Gastroesophageal sphincter (tissue), 3 donors: ENCODE data around the gene PROZ.
"Not testable (repeated sequence)": the region's sequence is repeated elsewhere in the genome, so short reads cannot be mapped to it uniquely, and the experiment has no call there.

ENCODE experiments used
- CTCF ChIP-seq, 4 experiments: fragments of 200-600 bp in 2 of 4; fragments of 450-650 bp in 2 of 4; sonication (generic) in 1 of 4; IDR thresholded peaks; one replicate each; pipeline ENCODE4 v1.5.1; 2017 to 2019; ENCODE audit warnings: antibody characterized with exemption in 4 of 4, mild to moderate bottlenecking in 2 of 4, moderate library complexity in 2 of 4
- POLR2A ChIP-seq, 2 donors: fragments of 450-650 bp; IDR thresholded peaks; one replicate each; pipeline ENCODE4 v1.6.1; 2017; ENCODE audit warnings: antibody characterized with exemption in 2 of 2, mild to moderate bottlenecking in 2 of 2, moderate library complexity in 1 of 2

- TF ChIP-seq POLR2A, CTCF (IDR thresholded peaks at IDR 0.05): not testable (repeated sequence)
Measured at GRCh38 chr13:113161975-113162374, 3.5 kb downstream of the PROZ start.
